ENCODE results near the gene CD22.

CD22 gene

DNA sequence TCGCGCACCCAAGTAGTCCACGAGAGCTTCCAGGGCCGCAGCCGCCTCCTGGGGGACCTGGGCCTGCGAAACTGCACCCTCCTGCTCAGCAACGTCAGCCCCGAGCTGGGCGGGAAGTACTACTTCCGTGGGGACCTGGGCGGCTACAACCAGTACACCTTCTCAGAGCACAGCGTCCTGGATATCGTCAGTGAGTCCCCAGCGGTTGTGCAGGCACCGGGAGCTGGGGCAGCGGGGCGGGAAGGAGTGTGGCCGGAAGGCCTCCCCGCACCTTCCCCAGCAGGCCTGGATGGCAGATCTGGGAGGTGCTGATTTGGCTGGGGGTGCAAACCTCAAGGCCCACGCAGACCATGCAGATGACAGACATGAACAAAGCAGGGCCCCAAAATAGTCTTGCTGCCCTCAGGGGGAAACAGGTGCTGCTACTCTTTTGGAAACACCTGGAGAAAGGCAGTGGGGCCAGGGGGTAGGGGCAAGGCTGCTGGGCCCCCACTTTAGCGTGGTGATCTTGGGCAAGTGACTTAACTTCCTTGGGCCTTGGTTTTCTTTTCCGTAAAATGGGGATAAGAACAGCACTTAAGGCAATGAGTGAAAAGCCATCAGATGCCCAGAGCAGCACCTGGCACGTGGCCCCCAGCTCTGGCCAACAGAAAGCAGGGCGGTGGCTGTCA lies 33.1 kb upstream of the CD22 start:
- no peak for DNase-seq (ENCODE audit: low spot score)

DNA sequence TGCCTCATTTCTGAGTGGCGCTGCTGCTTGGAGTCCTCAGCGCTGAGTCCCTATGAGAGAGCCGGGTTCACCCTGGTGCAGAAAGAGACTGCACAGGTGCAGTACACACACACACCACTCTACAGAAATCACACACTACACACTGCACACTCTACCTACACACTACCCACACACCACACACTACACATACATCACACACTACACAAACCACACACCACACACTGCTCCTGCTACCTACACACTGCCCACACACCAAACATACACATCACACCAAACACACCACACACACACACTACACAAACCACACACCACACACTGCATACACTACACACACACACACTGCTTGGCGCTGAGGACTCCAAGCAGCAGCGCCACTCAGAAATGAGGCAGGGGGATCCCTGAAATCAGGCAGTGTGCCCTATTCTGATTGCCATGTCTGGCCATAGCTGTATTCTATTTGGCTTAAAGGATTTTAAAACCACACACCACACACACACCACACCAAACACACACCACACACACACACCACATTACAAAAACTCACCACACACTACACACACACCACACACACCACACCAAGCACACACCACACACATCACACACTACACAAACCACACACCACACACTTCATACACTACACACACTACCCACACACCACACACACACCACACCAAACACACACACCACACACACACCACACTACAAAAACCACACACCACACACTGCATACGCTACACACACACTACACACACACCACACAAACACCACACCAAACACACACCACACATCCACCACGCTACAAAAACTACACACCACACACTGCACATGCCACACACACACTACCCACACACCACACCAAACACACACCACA lies 32.1 kb upstream of the CD22 start:
- no peak for DNase-seq (ENCODE audit: low spot score)

DNA sequence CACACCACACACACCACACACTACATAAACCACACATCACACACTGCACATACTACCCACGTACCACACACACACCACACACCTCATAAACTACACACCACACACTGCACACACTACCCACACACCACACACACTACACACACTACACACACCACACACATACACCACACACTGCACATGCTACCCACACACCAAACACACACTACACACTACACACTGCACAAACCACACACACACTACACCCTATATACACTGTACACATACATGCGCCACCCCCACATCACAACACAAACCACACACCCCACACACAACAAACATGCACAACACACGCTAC lies 31.5 kb upstream of the CD22 start:
- no peak for DNase-seq (ENCODE audit: low spot score)

DNA sequence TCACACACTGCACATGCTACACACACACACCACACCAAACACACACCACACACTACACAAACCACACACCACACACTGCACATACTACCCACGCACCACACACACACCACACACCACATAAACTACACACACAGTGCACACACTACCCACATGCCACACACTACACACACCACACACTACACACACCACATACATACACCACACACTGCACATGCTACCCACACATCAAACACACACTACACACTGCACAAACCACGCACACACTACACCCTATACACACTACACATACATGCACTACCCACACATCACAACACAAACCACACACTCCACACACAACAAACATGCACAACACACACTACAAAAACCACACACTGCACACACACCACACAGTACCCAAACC lies 31.1 kb upstream of the CD22 start:
- DNase-seq (ENCODE audit: low spot score) = no peak

DNA sequence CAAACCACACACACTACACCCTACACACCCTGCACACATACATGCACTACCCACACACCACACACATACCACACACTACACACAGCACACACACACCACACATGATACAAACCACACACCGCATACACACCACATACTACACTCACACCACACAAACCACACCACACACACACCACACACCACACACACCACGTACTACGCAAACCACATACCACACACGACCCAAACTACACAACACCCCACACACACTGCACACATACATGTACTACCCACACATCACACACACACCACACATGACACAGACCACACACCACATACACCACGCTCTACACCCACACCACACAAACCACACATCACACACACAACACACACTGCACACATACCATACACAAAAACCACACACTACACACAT lies 30.4 kb upstream of the CD22 start:
- no peak for DNase-seq (ENCODE audit: low spot score)

DNA sequence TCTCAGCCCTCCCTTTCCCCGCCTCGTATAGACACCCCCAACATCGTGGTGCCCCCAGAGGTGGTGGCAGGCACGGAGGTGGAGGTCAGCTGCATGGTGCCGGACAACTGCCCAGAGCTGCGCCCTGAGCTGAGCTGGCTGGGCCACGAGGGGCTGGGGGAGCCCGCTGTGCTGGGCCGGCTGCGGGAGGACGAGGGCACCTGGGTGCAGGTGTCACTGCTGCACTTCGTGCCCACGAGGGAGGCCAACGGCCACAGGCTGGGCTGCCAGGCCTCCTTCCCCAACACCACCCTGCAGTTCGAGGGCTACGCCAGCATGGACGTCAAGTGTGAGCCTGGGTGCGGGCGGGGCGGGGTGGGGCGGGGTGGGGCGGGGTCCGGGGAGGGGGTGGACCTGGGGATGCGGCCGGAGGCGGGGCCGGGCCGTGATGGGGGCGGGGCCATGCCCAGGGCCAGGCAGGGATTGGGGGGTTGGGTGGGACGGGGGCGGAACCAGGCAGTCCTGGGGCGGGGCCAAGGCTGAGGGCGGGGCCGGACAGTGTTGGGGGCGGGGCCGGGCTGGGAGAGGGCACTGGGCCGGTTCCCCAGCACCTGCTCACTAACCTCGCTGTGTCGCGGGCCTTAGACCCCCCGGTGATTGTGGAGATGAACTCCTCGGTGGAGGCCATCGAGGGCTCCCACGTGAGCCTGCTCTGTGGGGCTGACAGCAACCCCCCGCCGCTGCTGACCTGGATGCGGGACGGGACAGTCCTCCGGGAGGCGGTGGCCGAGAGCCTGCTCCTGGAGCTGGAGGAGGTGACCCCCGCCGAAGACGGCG lies 29.3 kb upstream of the CD22 start:
- peak; percentile 56 for DNase-seq (ENCODE audit: low spot score)

DNA sequence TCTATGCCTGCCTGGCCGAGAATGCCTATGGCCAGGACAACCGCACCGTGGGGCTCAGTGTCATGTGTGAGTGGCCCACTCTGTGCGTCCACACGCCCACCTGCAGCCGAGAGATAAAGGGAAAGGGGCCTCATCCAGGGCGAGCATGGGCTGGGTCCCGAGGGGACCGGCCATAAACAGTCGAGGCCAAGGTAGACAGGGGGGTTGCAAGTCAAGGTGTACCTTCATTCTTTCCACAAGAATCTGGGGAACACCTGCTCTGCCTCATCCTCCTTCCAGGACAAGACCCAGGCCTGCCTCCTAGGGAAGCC lies 28.7 kb upstream of the CD22 start:
- DNase-seq (ENCODE audit: low spot score) = no peak

DNA sequence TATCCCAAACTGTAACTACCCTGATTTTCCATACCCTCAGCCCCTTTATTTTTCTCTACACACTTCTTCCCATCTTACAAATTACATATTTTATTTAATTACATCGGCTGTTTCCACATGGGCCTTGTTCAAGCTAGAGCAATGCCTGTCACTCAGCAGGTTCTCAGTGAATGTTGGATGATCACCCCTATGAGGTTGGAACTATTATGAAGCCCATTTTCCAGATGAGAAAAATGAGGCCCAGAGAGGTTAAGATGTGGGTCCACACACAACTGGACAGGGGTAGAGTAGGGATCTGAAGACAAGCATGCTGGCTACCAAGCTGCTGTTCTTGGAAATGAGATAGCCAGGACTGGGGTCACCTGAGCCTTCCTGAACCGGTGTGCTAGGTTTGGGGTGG lies 27.0 kb upstream of the CD22 start:
- no peak for DNase-seq (ENCODE audit: low spot score)

DNA sequence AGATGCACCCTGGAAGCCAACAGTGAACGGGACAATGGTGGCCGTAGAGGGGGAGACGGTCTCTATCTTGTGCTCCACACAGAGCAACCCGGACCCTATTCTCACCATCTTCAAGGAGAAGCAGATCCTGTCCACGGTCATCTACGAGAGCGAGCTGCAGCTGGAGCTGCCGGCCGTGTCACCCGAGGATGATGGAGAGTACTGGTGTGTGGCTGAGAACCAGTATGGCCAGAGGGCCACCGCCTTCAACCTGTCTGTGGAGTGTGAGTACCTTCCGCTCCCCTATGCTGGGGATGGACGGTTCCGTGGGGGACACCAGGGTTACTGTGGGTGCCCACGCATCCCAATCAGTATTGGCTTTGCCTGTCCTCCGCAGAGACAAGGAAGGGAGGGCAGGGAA lies 26.5 kb upstream of the CD22 start:
- no peak for DNase-seq (ENCODE audit: low spot score)

DNA sequence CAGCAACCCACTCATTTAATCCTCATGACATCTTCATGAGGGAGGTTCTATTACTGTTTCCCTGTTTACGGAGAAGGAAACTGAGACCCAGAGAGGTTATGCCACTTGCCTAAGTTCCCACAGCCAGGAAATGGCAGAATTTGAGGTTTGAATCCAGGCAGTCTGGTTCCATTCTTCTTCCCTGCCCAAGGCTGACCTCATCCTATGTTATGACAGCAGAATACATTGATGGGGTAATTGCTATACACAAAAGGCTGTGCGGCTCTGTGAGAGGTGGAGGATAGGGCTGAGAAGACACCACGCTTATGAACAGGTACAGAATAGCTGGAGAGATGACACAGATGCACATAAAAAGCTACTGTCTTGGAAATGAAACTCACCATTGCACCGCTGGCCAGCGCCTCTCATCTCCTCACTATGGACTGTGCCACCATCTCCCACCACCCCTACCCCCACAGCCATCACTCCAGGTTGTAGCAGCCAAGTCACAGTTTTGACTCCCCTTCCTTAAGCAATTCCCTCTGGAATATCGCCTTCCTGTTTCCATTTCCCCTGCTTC lies 25.6 kb upstream of the CD22 start:
- no peak for DNase-seq (ENCODE audit: low spot score)

DNA sequence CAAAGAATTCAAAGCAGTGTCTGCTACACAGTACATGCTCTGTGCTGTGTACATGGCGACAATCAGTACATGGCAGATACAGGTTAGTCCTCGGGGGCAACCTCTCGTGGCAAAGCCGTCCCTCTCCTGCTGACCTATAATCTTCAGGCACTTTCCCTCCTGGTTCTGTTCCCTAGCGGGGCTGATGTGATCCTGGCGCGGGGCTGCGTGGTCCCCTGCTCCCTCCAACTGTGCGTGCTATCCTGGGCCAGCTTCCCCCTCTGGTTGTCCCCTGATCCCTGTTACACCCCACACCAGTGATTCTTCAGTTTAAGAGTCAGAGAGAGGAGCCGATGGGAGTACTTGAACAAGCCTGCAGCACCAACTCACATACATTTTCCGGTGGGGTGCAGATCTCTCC lies 25.0 kb upstream of the CD22 start:
- DNase-seq (ENCODE audit: low spot score) = no peak

DNA sequence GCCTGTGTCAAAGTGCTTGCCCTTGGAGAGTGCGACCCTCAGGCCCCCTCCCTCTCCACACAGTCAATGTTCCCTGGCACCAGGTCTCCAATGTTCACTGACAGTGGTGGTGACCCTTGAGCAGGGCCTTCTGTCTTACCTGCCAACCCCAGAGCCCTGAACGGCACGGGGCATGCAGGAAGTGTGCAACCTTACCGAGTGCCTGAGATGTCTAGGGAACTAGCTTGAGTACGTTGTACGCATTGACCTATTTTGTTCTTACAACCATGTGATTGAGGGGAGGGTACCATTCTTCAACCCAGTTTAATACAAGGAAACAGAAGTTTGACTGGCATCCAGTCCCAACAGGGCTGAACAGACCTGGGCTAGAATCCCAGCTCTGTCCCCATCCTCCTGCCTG lies 23.8 kb upstream of the CD22 start:
- no peak for DNase-seq (ENCODE audit: low spot score)

DNA sequence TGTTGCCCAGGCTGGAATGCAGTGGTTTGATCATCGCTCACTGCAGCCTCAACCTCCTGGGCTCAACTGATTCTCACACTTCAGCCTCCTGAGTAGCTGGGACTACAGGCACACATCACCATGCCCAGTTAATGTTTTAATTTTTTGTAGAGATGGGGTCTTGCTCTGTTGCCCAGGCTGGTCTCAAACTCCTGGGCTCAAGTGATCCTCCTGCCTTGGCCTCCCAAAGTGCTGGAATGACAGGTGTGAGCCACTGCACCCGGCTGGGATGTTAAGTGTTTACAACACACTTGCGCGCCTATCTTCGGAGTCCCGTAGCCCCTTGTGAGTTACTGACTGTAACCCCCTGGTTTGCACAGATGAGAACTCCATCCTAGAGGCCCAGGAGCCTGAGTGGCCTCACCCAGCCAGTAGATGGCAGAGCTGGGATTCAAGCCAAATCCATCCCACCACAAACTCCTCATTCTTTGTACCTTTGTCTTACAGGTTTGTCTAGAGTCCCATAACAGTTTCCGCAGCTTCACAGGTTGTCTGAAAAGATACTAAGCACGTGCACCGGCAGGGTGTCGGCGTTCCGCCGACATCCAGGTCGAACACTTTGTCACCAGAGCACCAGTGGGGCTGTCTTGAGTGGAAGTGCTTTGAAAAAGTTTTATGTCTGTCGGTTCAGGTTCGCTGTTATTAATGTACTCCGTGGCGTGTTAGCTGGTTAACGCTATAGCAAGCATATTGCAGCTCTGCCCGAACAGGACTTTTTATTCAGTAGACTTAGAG lies 22.3 kb upstream of the CD22 start:
- peak; percentile 35 for DNase-seq (ENCODE audit: low spot score)

DNA sequence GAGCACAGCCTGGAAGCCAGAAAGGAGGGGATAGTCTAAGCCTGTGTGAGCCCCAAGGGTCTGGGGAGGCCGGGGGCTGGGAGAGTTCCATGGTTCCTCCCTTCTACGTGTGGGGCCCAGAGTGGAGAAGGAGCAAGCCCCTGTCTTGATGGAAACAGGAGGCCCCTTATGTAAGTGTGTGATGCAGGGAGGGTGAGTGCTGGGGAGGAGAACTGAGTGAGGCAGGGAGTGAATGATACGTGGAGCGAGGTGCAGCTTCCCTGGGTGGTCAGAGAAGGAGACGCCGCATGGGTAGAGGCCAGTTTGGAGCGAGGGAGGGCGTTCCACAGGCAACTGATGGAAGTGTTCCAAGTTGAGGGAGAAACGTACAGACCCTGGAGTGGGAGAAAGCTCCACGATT lies 21.1 kb upstream of the CD22 start:
- no peak for DNase-seq (ENCODE audit: low spot score)

DNA sequence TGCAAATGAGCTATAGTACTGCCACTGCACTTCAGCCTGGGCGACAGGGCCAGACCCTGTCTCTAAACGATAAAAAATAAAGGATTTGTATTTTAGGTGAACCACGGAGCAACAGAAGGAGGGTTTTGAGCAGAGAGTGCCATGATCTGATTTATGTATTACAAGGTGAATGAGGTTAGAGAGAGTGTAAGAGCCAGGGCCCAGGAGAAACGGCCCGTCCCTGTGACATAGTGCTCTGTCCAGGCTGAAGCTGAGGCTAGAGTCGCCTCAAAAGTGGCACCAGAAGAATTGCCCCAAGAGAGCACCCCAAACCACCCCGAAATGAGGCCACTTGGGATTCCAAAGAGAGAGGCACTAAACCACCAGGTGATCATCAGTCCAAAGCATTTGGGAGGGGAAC lies 20.1 kb upstream of the CD22 start:
- DNase-seq (ENCODE audit: low spot score) = no peak

DNA sequence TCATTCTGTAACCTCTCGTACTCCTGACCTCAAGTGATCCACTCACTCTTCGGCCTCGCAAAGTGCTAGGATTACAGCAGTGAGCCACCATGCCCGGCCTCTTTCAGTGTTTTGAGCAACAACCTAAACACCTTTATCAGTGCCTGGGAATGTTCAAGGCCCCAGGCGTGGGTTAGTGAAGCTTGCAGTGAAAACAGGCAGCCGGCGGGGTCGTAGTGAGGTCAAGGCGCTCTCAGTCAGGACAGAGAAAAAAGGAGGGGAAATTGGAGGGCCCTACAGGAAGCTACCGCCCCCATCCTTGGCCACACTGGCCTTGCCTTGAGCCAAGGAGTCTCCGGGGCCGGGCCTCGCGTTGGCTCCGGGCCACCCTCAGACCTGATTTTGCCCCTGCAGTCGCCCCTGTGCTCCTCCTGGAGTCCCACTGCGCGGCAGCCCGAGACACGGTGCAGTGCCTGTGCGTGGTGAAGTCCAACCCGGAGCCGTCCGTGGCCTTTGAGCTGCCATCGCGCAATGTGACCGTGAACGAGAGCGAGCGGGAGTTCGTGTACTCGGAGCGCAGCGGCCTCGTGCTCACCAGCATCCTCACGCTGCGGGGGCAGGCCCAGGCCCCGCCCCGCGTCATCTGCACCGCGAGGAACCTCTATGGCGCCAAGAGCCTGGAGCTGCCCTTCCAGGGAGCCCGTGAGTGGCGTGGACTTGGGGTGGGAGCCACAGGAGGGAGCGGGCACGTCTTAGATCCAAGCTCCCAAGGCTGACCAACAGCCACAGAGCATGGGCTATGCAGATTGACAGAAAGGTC lies 19.3 kb upstream of the CD22 start:
- DNase-seq (ENCODE audit: low spot score) = peak; percentile 40

DNA sequence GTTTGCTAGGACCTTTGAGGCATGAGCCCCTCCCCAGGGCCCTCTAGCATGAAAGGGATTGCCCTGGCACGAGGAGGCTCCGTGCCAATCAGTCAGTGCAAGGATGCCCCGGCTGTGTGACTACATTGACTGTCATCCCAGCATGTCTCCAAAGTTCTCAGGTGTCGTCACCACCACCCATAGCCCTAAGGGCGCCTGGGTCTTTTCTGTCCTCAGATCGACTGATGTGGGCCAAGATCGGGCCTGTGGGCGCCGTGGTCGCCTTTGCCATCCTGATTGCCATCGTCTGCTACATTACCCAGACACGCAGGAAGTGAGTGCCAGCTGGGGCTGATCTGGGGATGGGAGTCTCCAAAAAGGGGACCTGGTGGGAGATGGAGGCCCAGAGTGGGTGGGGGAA lies 18.7 kb upstream of the CD22 start:
- DNase-seq (ENCODE audit: low spot score) = no peak

DNA sequence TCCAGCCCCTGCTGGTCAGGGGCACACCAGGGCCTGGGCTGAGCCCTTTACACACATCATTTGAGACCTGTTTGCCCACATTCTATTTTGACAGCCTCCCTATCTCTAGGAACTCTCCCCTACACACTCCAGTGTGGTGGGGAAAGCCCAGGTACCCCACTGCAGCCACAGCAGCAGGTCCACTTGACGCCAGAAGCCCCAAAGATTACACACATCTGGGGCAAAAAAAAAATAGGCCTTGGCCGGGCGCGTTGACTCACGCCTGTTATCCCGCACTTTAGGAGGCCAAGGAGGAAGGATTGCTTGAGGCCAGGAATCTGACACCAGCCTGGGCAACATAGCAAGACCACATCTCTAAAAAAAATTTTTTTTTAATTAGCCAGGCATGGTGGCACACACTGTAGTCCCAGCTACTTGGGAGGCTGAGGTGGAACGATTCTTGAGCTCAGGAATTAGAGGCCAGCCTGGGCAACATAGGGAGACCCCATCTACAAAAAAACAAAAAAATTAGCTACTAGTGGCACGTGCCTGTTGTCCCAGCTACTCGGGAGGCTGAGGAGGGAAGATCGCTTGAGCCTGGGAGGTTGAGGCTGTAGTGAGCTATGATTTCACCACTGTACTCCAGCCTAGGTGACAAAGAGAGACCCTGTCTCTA lies 18.0 kb upstream of the CD22 start:
- DNase-seq (ENCODE audit: low spot score) = no peak

DNA sequence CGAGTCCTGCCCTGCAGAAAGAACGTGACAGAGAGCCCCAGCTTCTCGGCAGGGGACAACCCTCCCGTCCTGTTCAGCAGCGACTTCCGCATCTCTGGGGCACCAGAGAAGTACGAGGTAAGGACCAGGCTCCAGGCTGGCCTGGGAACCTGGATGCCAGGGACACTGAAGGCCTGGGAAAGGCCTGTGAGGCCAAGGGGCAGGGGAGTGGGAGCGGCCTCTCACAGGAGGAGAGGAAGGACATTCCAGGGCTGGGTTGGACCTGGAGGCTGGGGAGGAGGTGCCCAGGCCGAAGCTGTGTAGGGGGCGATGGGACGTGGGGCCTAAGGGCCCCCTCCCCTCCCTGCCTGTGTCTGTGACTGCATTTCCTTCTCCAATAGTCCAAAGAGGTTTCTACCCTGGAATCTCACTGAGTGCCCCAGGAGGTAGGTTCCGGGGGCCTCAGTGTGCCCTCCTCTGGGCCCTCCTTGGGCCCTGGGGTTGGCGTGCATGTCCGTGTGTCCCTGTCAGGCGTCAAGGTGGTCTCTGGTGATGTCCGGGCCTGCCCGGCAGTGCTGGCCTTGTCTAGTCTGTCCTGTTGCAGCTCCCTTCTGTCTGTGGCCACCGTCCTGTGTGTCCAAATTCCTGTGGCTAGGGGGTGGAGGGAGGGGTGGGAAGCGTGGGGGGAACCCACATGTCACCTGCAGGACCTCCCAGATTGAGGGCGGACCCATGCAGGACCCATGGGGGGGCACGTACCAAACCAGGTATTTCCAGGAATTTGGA lies 16.9 kb upstream of the CD22 start:
- no peak for DNase-seq (ENCODE audit: low spot score)

DNA sequence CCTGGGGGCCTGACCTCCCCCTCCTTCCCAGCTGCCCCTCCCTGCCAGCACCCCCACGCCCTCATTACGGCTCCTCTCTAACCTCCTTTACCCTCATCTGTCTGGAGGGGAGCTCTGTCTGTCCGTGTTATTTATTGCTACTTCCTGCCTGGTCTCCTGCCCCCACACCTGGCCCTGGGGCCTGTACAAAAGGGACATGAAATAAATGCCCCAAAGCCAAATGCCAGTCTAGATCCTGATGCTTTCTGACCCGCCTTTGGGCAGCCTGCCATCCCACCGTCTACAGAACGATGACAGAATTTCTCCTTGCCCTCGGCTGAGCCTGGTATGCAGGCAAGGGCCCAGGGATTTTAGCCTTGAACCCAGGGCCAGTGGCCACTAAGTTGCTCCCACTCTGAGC lies 15.4 kb upstream of the CD22 start:
- DNase-seq (ENCODE audit: low spot score) = no peak
